Muscle layer of duodenum (tissue), 2 donors: ENCODE results near the gene UVSSA.

Experiments used
- H3K27ac ChIP-seq: one replicate; pipeline ENCODE4 v1.7.0; 2013; ENCODE audit warnings: mild to moderate bottlenecking, low read length
- H3K27me3 ChIP-seq: one replicate; pipeline ENCODE4 v1.7.0; 2013; ENCODE audit warnings: low read depth, mild to moderate bottlenecking, control low read depth, low read length
- H3K36me3 ChIP-seq, 2 donors: one replicate each; pipeline ENCODE4 v1.7.0; 2013; ENCODE audit warnings: low read length in 2 of 2, control low read depth in 1 of 2, mild to moderate bottlenecking in 1 of 2; ENCODE audit not compliant: insufficient read depth in 2 of 2, control insufficient read depth in 1 of 2
- H3K4me1 ChIP-seq, 2 donors: one replicate each; pipeline ENCODE4 v1.7.0; 2013; ENCODE audit warnings: low read length in 2 of 2, mild to moderate bottlenecking in 2 of 2, control low read depth in 1 of 2, moderate library complexity in 1 of 2; ENCODE audit not compliant: insufficient read depth in 2 of 2, control insufficient read depth in 1 of 2
- H3K4me3 ChIP-seq, 2 donors: one replicate each; pipeline ENCODE4 v1.7.0; 2013; ENCODE audit warnings: low read length in 2 of 2, low read depth in 1 of 2, mild to moderate bottlenecking in 1 of 2
- H3K9me3 ChIP-seq, 2 donors: one replicate each; pipeline ENCODE4 v1.7.0; 2013; ENCODE audit warnings: low read length in 2 of 2, control low read depth in 1 of 2, mild to moderate bottlenecking in 1 of 2; ENCODE audit not compliant: control insufficient read depth in 1 of 2
- donor health status: healthy.

UVSSA gene

DNA sequence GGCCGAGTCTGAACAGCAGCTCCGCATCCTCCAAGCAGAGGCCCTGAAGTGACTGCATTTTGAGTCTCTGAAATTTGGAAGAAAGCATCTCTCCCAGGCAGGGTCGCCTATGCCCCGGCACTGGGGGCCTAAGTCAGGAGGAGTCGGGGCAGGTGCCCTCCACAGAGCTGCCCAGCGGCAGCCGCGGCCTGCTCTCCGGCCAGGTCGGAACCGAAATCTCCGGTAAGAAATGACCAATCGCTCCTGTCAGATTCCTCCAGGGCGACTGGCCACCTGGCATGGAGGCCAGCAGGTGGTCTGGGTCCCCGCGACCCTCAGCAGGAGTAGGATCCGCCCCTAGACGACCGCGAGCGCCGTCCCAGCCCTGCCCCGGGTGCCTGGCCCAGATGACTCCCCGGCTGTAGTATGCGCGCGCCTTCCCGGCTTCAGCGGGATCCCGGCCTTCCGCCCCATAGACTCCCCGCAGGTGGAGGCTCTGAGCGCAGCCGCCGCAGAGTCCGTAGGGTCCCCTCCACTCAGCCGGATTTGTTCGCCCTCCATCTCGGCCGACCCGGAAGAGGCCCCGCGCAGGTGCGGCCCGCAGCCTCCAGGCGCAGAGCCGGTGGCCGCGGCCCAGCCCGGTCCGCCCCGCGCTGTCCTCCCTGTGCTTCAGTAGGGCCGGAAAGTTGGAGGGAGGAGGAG lies 57.7 kb downstream of the UVSSA start:
- Histone ChIP-seq H3K4me1 (peaks cover 0 to 51% of the 10 kb centered on the region in 2 donors), H3K27me3 (peaks cover 56% of the 10 kb centered on the region), H3K9me3 (no peaks in the 10 kb centered on the region), H3K4me3 (no peak overlapping the region), H3K27ac (no peak overlapping the region), H3K36me3 (no peaks in the 10 kb centered on the region)

DNA sequence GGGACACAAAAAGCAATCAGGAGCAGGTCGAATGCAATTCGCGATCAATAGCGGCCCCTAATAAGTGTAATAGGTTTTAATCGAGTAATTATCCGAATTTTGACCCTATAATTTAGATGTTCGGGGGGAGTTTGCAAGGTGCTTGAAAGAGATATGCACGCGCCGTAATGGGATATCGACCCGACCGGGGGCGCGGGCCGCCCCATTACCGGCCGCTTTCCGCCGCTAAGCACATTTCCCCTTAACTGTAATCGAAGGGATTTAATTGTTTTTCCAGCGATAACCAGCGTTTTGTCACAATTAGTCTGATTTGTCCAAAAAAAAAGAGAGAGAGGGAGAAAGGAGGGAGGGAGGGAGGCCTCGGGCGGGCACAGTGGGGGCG lies 58.2 kb downstream of the UVSSA start:
- Histone ChIP-seq H3K27ac (no peak overlapping the region), H3K36me3 (no peaks in the 10 kb centered on the region), H3K9me3 (no peaks in the 10 kb centered on the region), H3K4me3 (no peak overlapping the region), H3K27me3 (peaks cover 59% of the 10 kb centered on the region), H3K4me1 (peaks cover 0 to 51% of the 10 kb centered on the region in 2 donors)

DNA sequence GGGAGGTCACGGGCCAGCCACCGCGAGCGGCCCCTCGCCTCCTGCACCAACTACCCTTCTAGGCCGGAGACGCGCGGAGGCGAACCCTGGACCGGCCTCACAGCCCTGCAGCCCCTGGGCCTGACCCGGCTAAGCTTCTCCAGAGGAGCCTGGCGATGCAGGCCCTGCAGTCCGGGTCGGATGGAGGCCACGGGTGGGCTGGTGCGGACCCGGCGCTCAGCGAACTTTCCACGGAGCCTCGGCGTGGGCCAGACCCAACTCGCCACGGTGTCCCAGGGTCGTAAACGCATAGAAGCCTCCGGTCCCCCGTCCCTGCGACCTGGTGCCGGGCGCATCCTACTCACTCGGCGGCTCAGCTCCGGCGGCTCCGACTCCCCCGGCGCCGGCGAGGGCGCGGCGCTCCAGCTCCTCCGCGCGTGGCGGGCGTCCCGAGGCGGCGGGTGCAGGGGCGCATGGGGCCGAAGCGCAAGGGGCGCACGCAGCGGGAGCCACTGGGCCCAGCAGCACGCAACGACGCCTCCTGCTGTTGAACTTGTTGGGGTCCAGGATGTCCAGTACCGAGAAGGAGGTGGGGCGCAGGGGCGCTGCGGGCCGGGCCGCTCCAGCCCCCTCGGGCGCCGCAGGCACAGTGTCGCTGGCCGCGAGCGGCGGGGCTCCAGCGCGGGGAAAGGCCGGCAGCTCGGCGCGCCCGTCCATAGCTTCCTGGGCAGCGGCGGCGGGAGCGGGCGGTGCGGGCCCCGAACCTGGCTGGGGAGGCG lies 58.8 kb downstream of the UVSSA start:
- peaks cover 59% of the 10 kb centered on the region for H3K27me3 ChIP-seq
- no peak overlapping the region for H3K4me3 ChIP-seq
- H3K36me3 ChIP-seq: no peaks in the 10 kb centered on the region
- H3K27ac ChIP-seq: no peak overlapping the region
- H3K9me3 ChIP-seq: no peaks in the 10 kb centered on the region
- H3K4me1 ChIP-seq: peaks cover 0 to 51% of the 10 kb centered on the region in 2 donors

DNA sequence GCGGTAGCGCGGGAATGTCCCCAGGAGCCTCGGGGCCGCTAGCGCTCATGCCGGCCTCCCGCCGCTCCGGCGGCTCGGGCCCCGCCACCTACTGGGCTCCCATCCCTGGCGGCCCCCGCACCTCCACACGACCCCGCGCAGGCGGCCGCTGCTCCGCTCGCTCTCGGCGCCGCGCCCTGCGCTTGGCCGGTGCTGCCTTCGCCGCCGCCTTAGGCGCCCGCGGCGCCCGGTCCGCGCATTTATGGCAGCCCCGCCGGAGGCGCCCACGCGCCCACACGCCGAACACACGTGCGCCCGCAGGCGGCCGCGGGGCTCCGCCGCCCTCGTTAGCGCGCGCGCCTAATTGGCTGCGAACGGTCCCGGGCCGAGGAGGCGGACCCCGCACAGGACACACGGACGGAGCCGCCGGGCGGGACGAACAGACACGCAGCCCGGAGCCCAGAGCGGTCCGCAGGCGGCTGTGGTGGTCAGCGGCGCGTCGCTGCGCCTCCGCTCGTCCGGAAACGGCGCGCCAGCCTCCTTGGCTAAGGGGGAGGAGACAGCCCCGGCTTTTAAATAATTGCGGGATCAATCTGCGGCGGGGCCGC lies 59.5 kb downstream of the UVSSA start, which contains the start of gene NKX1-1:
NKX1-1 (minus strand) TSS at position 49 of the 587 bp plus-strand sequence; CDS start at position 49, 0 bp downstream.
- no peaks in the 10 kb centered on the region for H3K36me3 ChIP-seq
- no peak within 1 kb of the TSS for H3K4me3 ChIP-seq
- H3K27me3 ChIP-seq: peaks cover 65% of the 10 kb centered on the region
- no peak within 1 kb of the TSS for H3K27ac ChIP-seq
- peaks cover 0 to 51% of the 10 kb centered on the region in 2 donors for H3K4me1 ChIP-seq
- H3K9me3 ChIP-seq: no peaks in the 10 kb centered on the region

DNA sequence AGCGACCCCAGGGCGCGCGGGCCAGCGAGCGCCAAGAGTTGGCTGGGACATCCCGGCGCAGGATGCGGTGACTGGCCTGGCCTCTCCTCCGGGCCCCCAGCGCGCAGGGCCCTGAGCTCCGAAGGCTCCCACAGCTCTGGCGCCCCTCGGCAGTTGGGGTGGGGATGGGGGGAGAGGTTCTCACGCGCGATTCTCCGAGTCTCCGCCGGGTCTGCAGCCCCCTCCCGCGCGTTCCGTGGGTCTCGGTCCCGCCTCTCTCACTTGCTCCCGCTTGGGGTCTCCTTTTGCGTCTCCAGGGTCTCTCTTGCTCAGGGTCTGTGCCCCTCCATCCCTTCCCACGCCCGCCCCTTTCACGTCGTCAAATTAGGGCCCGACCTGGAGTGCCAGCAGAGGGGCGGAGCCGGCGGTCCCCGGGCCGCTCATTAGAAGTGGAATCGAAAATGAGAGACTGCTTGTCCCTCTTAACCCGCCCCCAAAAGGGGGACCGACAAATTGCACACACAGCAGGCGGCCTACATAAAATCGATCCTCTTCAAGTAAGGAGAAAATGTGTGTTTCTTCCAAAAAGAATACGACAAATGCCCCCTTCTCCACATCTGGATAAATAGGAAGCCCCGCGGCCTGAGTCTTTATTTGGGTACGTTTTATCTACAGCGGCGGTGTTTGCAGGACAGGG lies 60.1 kb downstream of the UVSSA start:
- Histone ChIP-seq H3K4me3 (no peak overlapping the region), H3K27me3 (peaks cover 63% of the 10 kb centered on the region), H3K36me3 (no peaks in the 10 kb centered on the region), H3K27ac (no peak overlapping the region), H3K4me1 (peaks cover 0 to 51% of the 10 kb centered on the region in 2 donors), H3K9me3 (no peaks in the 10 kb centered on the region)

DNA sequence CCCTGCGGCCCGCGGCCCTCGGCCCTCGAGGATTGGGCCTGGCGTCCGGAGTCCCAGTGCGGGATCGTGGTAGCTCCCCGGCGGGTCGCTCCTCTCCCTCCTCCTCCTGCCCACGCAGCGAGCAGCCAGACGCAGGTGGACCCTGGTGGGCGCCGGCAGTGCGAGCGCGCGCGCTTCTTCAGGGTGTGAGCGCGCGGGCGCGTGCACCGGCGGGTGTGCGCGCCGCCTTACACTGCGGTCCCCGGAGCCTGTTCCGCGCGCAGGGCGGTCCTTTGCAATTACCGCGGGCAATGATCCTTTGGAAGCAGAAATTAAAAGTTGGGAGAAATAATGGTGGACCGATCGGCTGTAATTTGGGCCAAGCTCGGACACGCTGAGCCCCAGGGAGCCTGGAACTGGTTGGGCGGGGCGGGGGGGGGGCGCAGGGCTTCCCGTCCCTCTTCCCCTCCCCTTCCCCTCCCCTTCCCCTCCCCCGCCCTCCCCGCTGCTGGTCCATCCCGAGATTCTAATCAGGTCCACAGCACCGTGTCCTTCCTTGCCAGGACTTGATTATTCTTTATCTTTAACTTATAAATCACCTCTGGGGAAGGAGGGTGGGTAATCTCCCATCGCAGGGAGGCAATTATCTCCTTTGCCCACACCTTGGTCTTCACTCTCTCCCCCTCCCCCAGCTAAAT lies 60.8 kb downstream of the UVSSA start:
- Histone ChIP-seq H3K27ac (no peak overlapping the region), H3K9me3 (no peaks in the 10 kb centered on the region), H3K4me1 (peaks cover 0 to 45% of the 10 kb centered on the region in 2 donors), H3K27me3 (peaks cover 62% of the 10 kb centered on the region), H3K36me3 (no peaks in the 10 kb centered on the region), H3K4me3 (no peak overlapping the region)

DNA sequence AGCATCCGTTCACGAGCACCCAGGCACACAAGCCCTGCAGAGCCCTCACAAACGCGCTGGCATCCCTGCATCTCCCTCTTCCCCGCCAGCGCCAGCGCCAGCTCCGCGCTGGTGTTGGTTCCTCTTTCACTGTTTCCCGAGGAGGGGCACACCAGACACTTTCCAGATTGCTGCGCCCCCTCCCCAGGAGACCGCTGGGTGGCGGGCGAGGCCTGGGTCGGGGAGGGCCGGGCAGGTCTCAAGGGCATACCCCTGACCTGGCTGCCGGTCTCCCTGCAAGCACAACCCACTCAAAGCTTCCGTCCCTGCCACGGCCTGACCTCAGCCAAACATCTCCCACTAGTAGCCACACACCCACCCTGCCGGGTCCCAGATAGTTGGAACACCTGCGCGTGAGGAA lies 61.4 kb downstream of the UVSSA start:
- Histone ChIP-seq H3K27ac (no peak overlapping the region), H3K27me3 (peaks cover 69% of the 10 kb centered on the region)

DNA sequence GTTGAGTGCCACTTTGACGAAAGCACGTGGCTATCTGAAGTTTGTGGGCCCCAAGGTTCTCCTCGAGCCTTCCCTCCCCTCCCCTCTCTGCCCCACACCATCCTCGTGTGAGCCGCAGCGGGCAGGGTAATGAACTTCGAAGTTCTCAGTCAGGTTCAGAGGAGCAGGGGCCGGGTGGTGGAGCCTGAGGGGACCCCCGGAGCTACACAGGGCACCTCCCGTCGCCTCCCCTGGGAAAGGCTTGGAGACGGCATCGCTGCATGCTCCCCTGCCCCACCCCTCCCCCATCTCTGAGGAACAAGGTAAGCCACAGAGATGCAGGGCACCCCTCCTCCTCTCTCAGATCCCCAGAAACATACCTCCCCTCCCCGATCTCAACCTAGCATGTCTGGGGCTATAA lies 62.1 kb downstream of the UVSSA start:
- Histone ChIP-seq H3K4me3 (no peak overlapping the region), H3K27ac (no peak overlapping the region), H3K36me3 (no peaks in the 10 kb centered on the region), H3K27me3 (peaks cover 69% of the 10 kb centered on the region), H3K9me3 (no peaks in the 10 kb centered on the region), H3K4me1 (peaks cover 0 to 39% of the 10 kb centered on the region in 2 donors)

More for the DNA sequence above, 61.4 kb downstream of the UVSSA start:
- Histone ChIP-seq H3K4me3 (no peak overlapping the region), H3K4me1 (peaks cover 0 to 42% of the 10 kb centered on the region in 2 donors), H3K9me3 (no peaks in the 10 kb centered on the region), H3K36me3 (no peaks in the 10 kb centered on the region)

DNA sequence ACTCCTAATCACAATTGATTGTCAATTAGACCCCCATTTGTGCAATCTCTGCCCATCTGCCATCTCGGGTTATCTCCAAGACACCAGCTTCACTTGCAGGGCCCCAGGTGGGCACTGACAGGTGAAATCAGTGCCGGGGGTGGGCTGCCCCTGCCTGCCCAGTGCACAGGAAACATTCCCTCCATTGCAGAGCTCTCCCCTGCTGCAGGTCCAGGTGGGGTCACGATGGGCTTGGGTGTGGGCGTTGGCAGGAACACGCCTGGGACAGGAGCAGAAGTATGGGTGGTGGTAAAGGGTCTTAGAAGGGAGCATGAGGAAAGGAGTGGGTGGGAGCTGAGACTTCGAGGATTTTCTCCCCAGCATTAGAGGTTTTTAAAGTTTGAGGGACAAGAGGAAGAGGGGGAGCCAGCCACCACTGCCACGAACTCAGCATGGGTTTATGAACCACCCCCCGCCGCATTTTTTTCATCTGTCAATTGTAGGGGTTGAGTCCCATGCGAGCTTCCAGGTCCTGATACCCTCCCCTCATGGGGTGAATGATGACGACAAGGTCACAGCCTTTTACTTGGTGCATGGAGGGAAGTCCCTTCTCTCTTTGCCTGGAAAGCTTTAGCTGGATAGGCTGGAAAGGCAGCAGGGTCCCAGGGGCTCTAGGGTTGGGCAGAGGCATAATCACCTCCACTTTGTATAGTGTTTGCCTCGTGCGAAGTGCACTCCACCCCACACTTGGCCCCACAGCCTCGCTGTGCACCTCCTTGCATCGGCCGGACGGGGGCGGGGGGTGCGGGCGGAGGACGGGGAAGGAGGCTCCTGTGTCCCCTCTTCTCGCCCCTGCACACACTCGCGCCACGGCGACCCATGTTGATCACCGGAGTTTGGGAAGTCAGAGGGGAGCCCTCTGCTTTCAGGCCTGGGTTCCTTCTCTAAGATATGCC lies 62.8 kb downstream of the UVSSA start:
- Histone ChIP-seq H3K36me3 (no peaks in the 10 kb centered on the region), H3K4me1 (peaks cover 0 to 33% of the 10 kb centered on the region in 2 donors), H3K9me3 (no peaks in the 10 kb centered on the region), H3K4me3 (no peak overlapping the region), H3K27me3 (peaks cover 62% of the 10 kb centered on the region), H3K27ac (no peak overlapping the region)
